HepG2 (cell line): ENCODE results near the gene GGA2. TPM values are rescaled to one million over a fixed set of nuclear protein-coding genes. Genes with fewer than 3 reads are reported as not detected.

ENCODE experiments used
- ATF7-NPFF ChIP-seq: sonication (generic); formaldehyde crosslinking; IDR thresholded peaks from 2 replicates; pipeline ENCODE4 v1.8.1; 2023; ENCODE audit warnings: mild to moderate bottlenecking, low read depth, missing genetic modification reagents, moderate library complexity
- CBX2 ChIP-seq, 2 experiments: fragments of 200-600 bp in 1 of 2; sonication (generic); formaldehyde crosslinking in 1 of 2; IDR thresholded peaks; 2 replicates each; pipeline versions ENCODE4 v1.7.0 to v1.8.1; 2018 to 2022; ENCODE audit warnings: low read depth in 2 of 2, low read length in 1 of 2, mild to moderate bottlenecking in 1 of 2, missing genetic modification reagents in 1 of 2
- DPF2 ChIP-seq: sonication (generic); formaldehyde crosslinking; IDR thresholded peaks from 2 replicates; pipeline ENCODE4 v1.4.0; 2020; ENCODE audit warnings: mild to moderate bottlenecking, low read depth, missing genetic modification reagents, borderline replicate concordance
- GFI1 ChIP-seq: sonication (generic); formaldehyde crosslinking; IDR thresholded peaks from 2 replicates; pipeline ENCODE4 v1.5.0; 2020; ENCODE audit warnings: missing genetic modification reagents, mild to moderate bottlenecking, borderline replicate concordance
- HDAC1 ChIP-seq: sonication (generic); formaldehyde crosslinking; IDR thresholded peaks from 2 replicates; pipeline ENCODE4 v1.5.1; 2020; ENCODE audit warnings: mild to moderate bottlenecking, missing genetic modification reagents
- HOXD1 ChIP-seq: sonication (generic); formaldehyde crosslinking; IDR thresholded peaks from 2 replicates; pipeline ENCODE4 v1.5.0; 2020; ENCODE audit warnings: missing genetic modification reagents
- KLF11 ChIP-seq: IDR thresholded peaks from 2 replicates; pipeline ENCODE4 v1.6.1; 2016; ENCODE audit warnings: missing compliant biosample characterization
- MTA1 ChIP-seq: sonication (generic); formaldehyde crosslinking; IDR thresholded peaks from 2 replicates; pipeline ENCODE4 v1.4.0; 2020; ENCODE audit warnings: missing genetic modification reagents, mild to moderate bottlenecking, borderline replicate concordance
- NR2C2 ChIP-seq: sonication (generic); formaldehyde crosslinking; IDR thresholded peaks from 2 replicates; pipeline ENCODE4 v1.4.0; 2020; ENCODE audit warnings: missing genetic modification reagents, mild to moderate bottlenecking, moderate library complexity, borderline replicate concordance
- RFX3 ChIP-seq: IDR thresholded peaks from 2 replicates; pipeline ENCODE4 v1.6.1; 2016; ENCODE audit warnings: missing biosample characterization, missing genetic modification reagents
- SMYD3 ChIP-seq: sonication (generic); formaldehyde crosslinking; IDR thresholded peaks from 2 replicates; pipeline ENCODE4 v1.8.1; 2023; ENCODE audit warnings: mild to moderate bottlenecking, missing genetic modification reagents
- THYN1 ChIP-seq: sonication (generic); formaldehyde crosslinking; IDR thresholded peaks from 2 replicates; pipeline ENCODE4 v1.8.1; 2023; ENCODE audit warnings: low read depth, mild to moderate bottlenecking, moderate library complexity, missing genetic modification reagents, borderline replicate concordance
- ZBTB20 ChIP-seq: sonication (generic); formaldehyde crosslinking; IDR thresholded peaks from 2 replicates; pipeline ENCODE4 v1.8.1; 2023; ENCODE audit warnings: missing genetic modification reagents, low read depth, mild to moderate bottlenecking, borderline replicate concordance
- ZMYM4 ChIP-seq: sonication (generic); formaldehyde crosslinking; IDR thresholded peaks from 2 replicates; pipeline ENCODE4 v1.8.1; 2023; ENCODE audit warnings: mild to moderate bottlenecking, missing genetic modification reagents
- ZNF138 ChIP-seq: sonication (generic); formaldehyde crosslinking; IDR thresholded peaks from 2 replicates; pipeline ENCODE4 v1.5.0; 2020; ENCODE audit warnings: mild to moderate bottlenecking, low read depth, missing genetic modification reagents
- ZNF337 ChIP-seq: sonication (generic); formaldehyde crosslinking; IDR thresholded peaks from 2 replicates; pipeline ENCODE4 v1.5.1; 2020; ENCODE audit warnings: missing genetic modification reagents, low read depth, mild to moderate bottlenecking, borderline replicate concordance
- ZNF569 ChIP-seq: sonication (generic); formaldehyde crosslinking; IDR thresholded peaks from 2 replicates; pipeline ENCODE4 v1.5.0; 2020; ENCODE audit warnings: mild to moderate bottlenecking, missing genetic modification reagents, moderate library complexity, borderline replicate concordance
- ZNF629 ChIP-seq: sonication (generic); formaldehyde crosslinking; conservative IDR thresholded peaks from 2 replicates; pipeline ENCODE4 v1.5.0; 2020; ENCODE audit warnings: missing genetic modification reagents
- ZZZ3 ChIP-seq: sonication (generic); formaldehyde crosslinking; IDR thresholded peaks from 2 replicates; pipeline ENCODE4 v1.4.0; 2020; ENCODE audit warnings: missing genetic modification reagents, mild to moderate bottlenecking, borderline replicate concordance
- polyA plus RNA-seq, 8 experiments: library from polyadenylated mRNA; depleted of rRNA in 3 of 8; stranded (reverse) in 7 of 8; unstranded in 1 of 8; fragments of >200 nt; fragmentation: Illumina TruSeq in 4 of 8; extraction: Trizol in 4 of 8; gene quantifications; 2 replicates each; pipeline versions ENCODE4 v1.2.1 to v1.2.3, GENCODE V29; 2011 to 2016; ENCODE audit warnings: low read depth in 4 of 8, missing spikeins in 1 of 8, mixed read lengths in 1 of 8; ENCODE audit not compliant: insufficient read depth in 1 of 8
- total RNA-seq, 5 experiments: library from RNA; depleted of rRNA; stranded (reverse); fragments of >200 nt; fragmentation: Illumina TruSeq; extraction: Trizol; gene quantifications; 2 replicates each; pipeline ENCODE4 v1.2.3, GENCODE V29; 2016; ENCODE audit warnings: low read depth in 1 of 5
- TF ChIP-seq, protein P1 (sequence below): IDR thresholded peaks from 2 replicates; pipeline ENCODE4 v1.6.1; 2012; ENCODE audit warnings: low read depth, low read length, improper control_type of control experiment
- TF ChIP-seq, protein P2 (sequence below): sonication (generic); formaldehyde crosslinking; IDR thresholded peaks from 2 replicates; pipeline ENCODE4 v1.8.0; 2022; ENCODE audit warnings: missing genetic modification reagents, mild to moderate bottlenecking, moderate library complexity, borderline replicate concordance
- TF ChIP-seq, protein P3 (sequence below): sonication (generic); formaldehyde crosslinking; IDR thresholded peaks from 2 replicates; pipeline ENCODE4 v1.5.0; 2020; ENCODE audit warnings: missing genetic modification reagents, mild to moderate bottlenecking, borderline replicate concordance

Gene GGA2
- total and polyA plus RNA-seq, 2 of the 13 experiments (the other 11 are each of a cell fraction or from before 2014, with no cell fraction given), result 51.5 to 69.8 TPM

DNA sequence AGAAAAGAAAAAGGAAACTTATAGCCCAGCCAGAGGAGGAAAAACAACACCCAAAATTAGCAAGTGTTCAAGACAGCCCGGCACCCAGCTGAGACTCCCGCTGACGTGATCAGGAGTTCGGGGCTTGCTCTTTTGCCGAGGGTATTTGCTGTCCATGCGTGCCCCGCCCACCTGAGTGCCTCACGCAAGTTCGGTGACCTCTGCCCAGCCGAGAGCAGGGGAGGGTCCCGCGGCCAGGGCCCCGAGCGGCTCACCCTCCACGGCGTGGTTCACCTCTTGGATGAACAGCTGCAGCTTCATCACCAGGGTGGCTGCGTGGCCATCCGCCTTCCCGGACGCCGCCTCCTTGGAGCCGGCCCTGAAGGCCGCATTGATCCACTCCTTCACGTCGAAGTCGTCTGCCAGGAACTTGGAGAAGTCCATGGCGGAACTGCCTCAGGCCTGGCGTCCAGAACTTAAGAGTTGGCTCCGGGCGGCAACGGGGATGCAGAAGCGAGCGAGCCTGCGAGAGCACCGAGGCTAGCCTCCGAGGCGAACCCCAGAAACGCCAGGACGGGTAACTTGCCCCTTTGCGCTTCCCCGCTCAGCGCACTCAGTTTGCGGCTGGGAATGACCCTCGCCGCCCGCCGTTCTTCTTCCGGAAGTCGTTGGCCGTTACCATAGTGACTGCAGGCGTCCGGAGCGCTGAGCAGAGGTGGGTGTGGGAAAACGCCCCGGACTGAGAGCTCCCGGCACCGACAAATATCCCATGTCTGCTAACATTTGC, 57.5 kb downstream of the GGA2 start, which contains the start of gene COG7 (continued):
- no peak for TF ChIP-seq DPF2 (CRISPR knock-in tag)
- peak; percentile 85 for TF ChIP-seq HOXD1 (CRISPR knock-in tag)
- TF ChIP-seq CBX2 (IDR thresholded peaks at IDR 0.05; ENCODE audit: low read depth, low read length), result no peak
- TF ChIP-seq CBX2 (CRISPR knock-in tag; IDR thresholded peaks at IDR 0.05; ENCODE audit: low read depth), result peak; percentile 64; the same call in 1 of the 2 replicates
- TF ChIP-seq MTA1 (CRISPR knock-in tag), result peak; percentile 90; the same call in 1 of the 2 replicates
- TF ChIP-seq THYN1 (CRISPR knock-in tag), result peak; percentile 98; the same call in 1 of the 2 replicates
- TF ChIP-seq HDAC1 (CRISPR knock-in tag), result peak; percentile 100
- TF ChIP-seq KLF11 (CRISPR knock-in tag), result peak; percentile 93
- TF ChIP-seq ZZZ3 (CRISPR knock-in tag), result peak; percentile 95
- TF ChIP-seq ZNF138 (CRISPR knock-in tag), result peak; percentile 96
- TF ChIP-seq ZMYM4 (CRISPR knock-in tag), result peak; percentile 83
- TF ChIP-seq ATF7-NPFF (CRISPR knock-in tag), result peak; percentile 91
- TF ChIP-seq ZNF629, result peak; percentile 53
- TF ChIP-seq, protein P1, sequence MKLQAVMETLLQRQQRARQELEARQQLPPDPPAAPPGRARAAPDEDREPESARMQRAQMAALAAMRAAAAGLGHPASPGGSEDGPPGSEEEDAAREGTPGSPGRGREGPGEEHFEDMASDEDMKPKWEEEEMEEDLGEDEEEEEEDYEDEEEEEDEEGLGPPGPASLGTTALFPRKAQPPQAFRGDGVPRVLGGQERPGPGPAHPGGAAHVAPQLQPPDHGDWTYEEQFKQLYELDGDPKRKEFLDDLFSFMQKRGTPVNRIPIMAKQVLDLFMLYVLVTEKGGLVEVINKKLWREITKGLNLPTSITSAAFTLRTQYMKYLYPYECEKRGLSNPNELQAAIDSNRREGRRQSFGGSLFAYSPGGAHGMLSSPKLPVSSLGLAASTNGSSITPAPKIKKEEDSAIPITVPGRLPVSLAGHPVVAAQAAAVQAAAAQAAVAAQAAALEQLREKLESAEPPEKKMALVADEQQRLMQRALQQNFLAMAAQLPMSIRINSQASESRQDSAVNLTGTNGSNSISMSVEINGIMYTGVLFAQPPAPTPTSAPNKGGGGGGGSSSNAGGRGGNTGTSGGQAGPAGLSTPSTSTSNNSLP, result no peak
- peak; percentile 74; the same call in 1 of the 2 replicates for TF ChIP-seq GFI1 (CRISPR knock-in tag)
- peak; percentile 98 for TF ChIP-seq RFX3 (CRISPR knock-in tag)
- TF ChIP-seq ZBTB20 (CRISPR knock-in tag), result peak; percentile 90
- peak; percentile 94 for TF ChIP-seq NR2C2 (CRISPR knock-in tag)
- no peak for TF ChIP-seq ZNF569 (CRISPR knock-in tag)
- peak; percentile 58; the same call in 1 of the 2 replicates for TF ChIP-seq SMYD3 (CRISPR knock-in tag)
- TF ChIP-seq ZNF337 (CRISPR knock-in tag), result peak; percentile 87; the same call in 1 of the 2 replicates
- TF ChIP-seq, protein P2, sequence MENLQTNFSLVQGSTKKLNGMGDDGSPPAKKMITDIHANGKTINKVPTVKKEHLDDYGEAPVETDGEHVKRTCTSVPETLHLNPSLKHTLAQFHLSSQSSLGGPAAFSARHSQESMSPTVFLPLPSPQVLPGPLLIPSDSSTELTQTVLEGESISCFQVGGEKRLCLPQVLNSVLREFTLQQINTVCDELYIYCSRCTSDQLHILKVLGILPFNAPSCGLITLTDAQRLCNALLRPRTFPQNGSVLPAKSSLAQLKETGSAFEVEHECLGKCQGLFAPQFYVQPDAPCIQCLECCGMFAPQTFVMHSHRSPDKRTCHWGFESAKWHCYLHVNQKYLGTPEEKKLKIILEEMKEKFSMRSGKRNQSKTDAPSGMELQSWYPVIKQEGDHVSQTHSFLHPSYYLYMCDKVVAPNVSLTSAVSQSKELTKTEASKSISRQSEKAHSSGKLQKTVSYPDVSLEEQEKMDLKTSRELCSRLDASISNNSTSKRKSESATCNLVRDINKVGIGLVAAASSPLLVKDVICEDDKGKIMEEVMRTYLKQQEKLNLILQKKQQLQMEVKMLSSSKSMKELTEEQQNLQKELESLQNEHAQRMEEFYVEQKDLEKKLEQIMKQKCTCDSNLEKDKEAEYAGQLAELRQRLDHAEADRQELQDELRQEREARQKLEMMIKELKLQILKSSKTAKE (CRISPR knock-in tag), result no peak
- TF ChIP-seq, protein P3, sequence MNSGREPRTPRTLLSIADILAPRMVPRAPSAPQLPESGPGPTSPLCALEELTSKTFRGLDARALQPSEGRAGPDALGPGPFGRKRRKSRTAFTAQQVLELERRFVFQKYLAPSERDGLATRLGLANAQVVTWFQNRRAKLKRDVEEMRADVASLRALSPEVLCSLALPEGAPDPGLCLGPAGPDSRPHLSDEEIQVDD (CRISPR knock-in tag), result peak; percentile 89; the same call in 1 of the 2 replicates
